ENCODE measurements around the gene RABEP2.

The RABEP2 gene

GRCh38 chr16:28924399-28924761, 658 bp downstream of the RABEP2 start:
- Mint-ChIP-seq H3K4me3 (peak overlapping the region; percentile 98), H3K27ac (peak overlapping the region; percentile 97), H3K36me3 (peaks cover 8% of the 10 kb centered on the region), H3K27me3 (no peaks in the 10 kb centered on the region), H3K9me3 (no peaks in the 10 kb centered on the region), H3K4me1 (peaks cover 36% of the 10 kb centered on the region)
- ATAC-seq (ENCODE audit: low read depth) = peak; percentile 4
- DNase-seq (ENCODE audit: low spot score in 2 of 2) = peak in 1 of 2 donors; percentile 59

- peak; percentile 58 for ATAC-seq (ENCODE audit: low read depth)
- Mint-ChIP-seq H3K36me3 (peaks cover 11% of the 10 kb centered on the region), H3K27ac (peak overlapping the region; percentile 97), H3K9me3 (no peaks in the 10 kb centered on the region), H3K4me3 (peak overlapping the region; percentile 98), H3K27me3 (no peaks in the 10 kb centered on the region), H3K4me1 (peaks cover 34% of the 10 kb centered on the region)
- DNase-seq (ENCODE audit: low spot score in 2 of 2) = peak; percentile 64 to 71
Observed at GRCh38 chr16:28923652-28924398, 1.2 kb downstream of the RABEP2 start.

GRCh38 chr16:28923231-28923587, 1.8 kb downstream of the RABEP2 start:
- H3K4me1 Mint-ChIP-seq = peaks cover 33% of the 10 kb centered on the region
- no peaks in the 10 kb centered on the region for H3K9me3 Mint-ChIP-seq
- H3K4me3 Mint-ChIP-seq = peak overlapping the region; percentile 98
- H3K27me3 Mint-ChIP-seq = no peaks in the 10 kb centered on the region
- H3K27ac Mint-ChIP-seq = peak overlapping the region; percentile 97
- H3K36me3 Mint-ChIP-seq = peaks cover 11% of the 10 kb centered on the region
- DNase-seq (ENCODE audit: low spot score in 2 of 2) (no peak), ATAC-seq (ENCODE audit: low read depth) (no peak)

- ATAC-seq (ENCODE audit: low read depth) (no peak), DNase-seq (ENCODE audit: low spot score in 2 of 2) (no peak)
- H3K9me3 Mint-ChIP-seq = no peaks in the 10 kb centered on the region
- H3K4me1 Mint-ChIP-seq = peaks cover 16% of the 10 kb centered on the region
- peaks cover 26% of the 10 kb centered on the region for H3K36me3 Mint-ChIP-seq
- H3K27me3 Mint-ChIP-seq = no peaks in the 10 kb centered on the region
- no peak overlapping the region for H3K4me3 Mint-ChIP-seq
- H3K27ac Mint-ChIP-seq = no peak overlapping the region
Observed at GRCh38 chr16:28918698-28919097, 6.3 kb downstream of the RABEP2 start.

GRCh38 chr16:28917095-28917494, 7.9 kb downstream of the RABEP2 start:
- H3K4me3 Mint-ChIP-seq = no peak overlapping the region
- H3K27me3 Mint-ChIP-seq = no peaks in the 10 kb centered on the region
- H3K4me1 Mint-ChIP-seq = peaks cover 11% of the 10 kb centered on the region
- no peaks in the 10 kb centered on the region for H3K9me3 Mint-ChIP-seq
- H3K27ac Mint-ChIP-seq = peak overlapping the region; percentile 39
- DNase-seq (ENCODE audit: low spot score in 2 of 2) (no peak), ATAC-seq (ENCODE audit: low read depth) (no peak)
- H3K36me3 Mint-ChIP-seq = peaks cover 35% of the 10 kb centered on the region

- ATAC-seq (ENCODE audit: low read depth) = no peak
- DNase-seq (ENCODE audit: low spot score in 2 of 2) = no peak
- Mint-ChIP-seq H3K9me3 (no peaks in the 10 kb centered on the region), H3K36me3 (peaks cover 31% of the 10 kb centered on the region), H3K27ac (peak overlapping the region; percentile 50), H3K4me1 (peaks cover 10% of the 10 kb centered on the region), H3K4me3 (no peak overlapping the region), H3K27me3 (no peaks in the 10 kb centered on the region)
Observed at GRCh38 chr16:28915181-28915580, 9.9 kb downstream of the RABEP2 start.

GRCh38 chr16:28913946-28914724, 10.9 kb downstream of the RABEP2 start:
- H3K27me3 Mint-ChIP-seq = no peaks in the 10 kb centered on the region
- ATAC-seq (ENCODE audit: low read depth) (no peak), DNase-seq (ENCODE audit: low spot score in 2 of 2) (no peak)
- H3K9me3 Mint-ChIP-seq = no peaks in the 10 kb centered on the region
- no peak overlapping the region for H3K27ac Mint-ChIP-seq
- H3K4me1 Mint-ChIP-seq = peaks cover 10% of the 10 kb centered on the region
- H3K4me3 Mint-ChIP-seq = no peak overlapping the region
- H3K36me3 Mint-ChIP-seq = peaks cover 25% of the 10 kb centered on the region

- DNase-seq (ENCODE audit: low spot score in 2 of 2) (no peak), ATAC-seq (ENCODE audit: low read depth) (no peak)
- no peak overlapping the region for H3K4me3 Mint-ChIP-seq
- H3K27me3 Mint-ChIP-seq = no peaks in the 10 kb centered on the region
- peaks cover 24% of the 10 kb centered on the region for H3K36me3 Mint-ChIP-seq
- H3K4me1 Mint-ChIP-seq = peaks cover 10% of the 10 kb centered on the region
- H3K27ac Mint-ChIP-seq = no peak overlapping the region
- H3K9me3 Mint-ChIP-seq = no peaks in the 10 kb centered on the region
Observed at GRCh38 chr16:28912558-28912957, 12.5 kb downstream of the RABEP2 start.

GRCh38 chr16:28910086-28911031, 14.7 kb downstream of the RABEP2 start:
- no peak for DNase-seq (ENCODE audit: low spot score in 2 of 2)
- Mint-ChIP-seq H3K27ac (peak overlapping the region; percentile 51), H3K36me3 (peaks cover 15% of the 10 kb centered on the region), H3K4me3 (peak overlapping the region; percentile 28), H3K9me3 (no peaks in the 10 kb centered on the region), H3K4me1 (peaks cover 5% of the 10 kb centered on the region), H3K27me3 (no peaks in the 10 kb centered on the region)
- peak; percentile 88 for ATAC-seq (ENCODE audit: low read depth)

- no peaks in the 10 kb centered on the region for H3K9me3 Mint-ChIP-seq
- no peak overlapping the region for H3K27ac Mint-ChIP-seq
- DNase-seq (ENCODE audit: low spot score in 2 of 2) = no peak
- peaks cover 4% of the 10 kb centered on the region for H3K36me3 Mint-ChIP-seq
- no peak for ATAC-seq (ENCODE audit: low read depth)
- no peak overlapping the region for H3K4me3 Mint-ChIP-seq
- H3K4me1 Mint-ChIP-seq = peaks cover 23% of the 10 kb centered on the region
- no peaks in the 10 kb centered on the region for H3K27me3 Mint-ChIP-seq
Observed at GRCh38 chr16:28905800-28906372, 19.2 kb downstream of the RABEP2 start.

GRCh38 chr16:28905229-28905754, 19.7 kb downstream of the RABEP2 start:
- DNase-seq (ENCODE audit: low spot score in 2 of 2) = no peak
- ATAC-seq (ENCODE audit: low read depth) = no peak
- Mint-ChIP-seq H3K27ac (no peak overlapping the region), H3K9me3 (no peaks in the 10 kb centered on the region), H3K4me3 (no peak overlapping the region), H3K4me1 (peaks cover 20% of the 10 kb centered on the region), H3K36me3 (peaks cover 5% of the 10 kb centered on the region), H3K27me3 (no peaks in the 10 kb centered on the region)

GRCh38 chr16:28904828-28905227, 20.2 kb downstream of the RABEP2 start:
- Mint-ChIP-seq H3K4me1 (peaks cover 20% of the 10 kb centered on the region), H3K9me3 (no peaks in the 10 kb centered on the region), H3K4me3 (no peak overlapping the region), H3K27me3 (no peaks in the 10 kb centered on the region), H3K36me3 (peaks cover 5% of the 10 kb centered on the region), H3K27ac (no peak overlapping the region)
- ATAC-seq (ENCODE audit: low read depth) (no peak), DNase-seq (ENCODE audit: low spot score in 2 of 2) (no peak)

GRCh38 chr16:28904363-28904762, 20.7 kb downstream of the RABEP2 start:
- ATAC-seq (ENCODE audit: low read depth) (no peak), DNase-seq (ENCODE audit: low spot score in 2 of 2) (no peak)
- Mint-ChIP-seq H3K36me3 (peaks cover 5% of the 10 kb centered on the region), H3K4me3 (no peak overlapping the region), H3K27me3 (no peaks in the 10 kb centered on the region), H3K27ac (no peak overlapping the region), H3K9me3 (no peaks in the 10 kb centered on the region), H3K4me1 (peaks cover 20% of the 10 kb centered on the region)

Data from memory B cell (primary cell).